ENCODE data around the gene MEMO1.
"Not testable (repeated sequence)": the region's sequence is repeated elsewhere in the genome, so short reads cannot be mapped to it uniquely, and the experiment has no call there.

The MEMO1 gene

DNA sequence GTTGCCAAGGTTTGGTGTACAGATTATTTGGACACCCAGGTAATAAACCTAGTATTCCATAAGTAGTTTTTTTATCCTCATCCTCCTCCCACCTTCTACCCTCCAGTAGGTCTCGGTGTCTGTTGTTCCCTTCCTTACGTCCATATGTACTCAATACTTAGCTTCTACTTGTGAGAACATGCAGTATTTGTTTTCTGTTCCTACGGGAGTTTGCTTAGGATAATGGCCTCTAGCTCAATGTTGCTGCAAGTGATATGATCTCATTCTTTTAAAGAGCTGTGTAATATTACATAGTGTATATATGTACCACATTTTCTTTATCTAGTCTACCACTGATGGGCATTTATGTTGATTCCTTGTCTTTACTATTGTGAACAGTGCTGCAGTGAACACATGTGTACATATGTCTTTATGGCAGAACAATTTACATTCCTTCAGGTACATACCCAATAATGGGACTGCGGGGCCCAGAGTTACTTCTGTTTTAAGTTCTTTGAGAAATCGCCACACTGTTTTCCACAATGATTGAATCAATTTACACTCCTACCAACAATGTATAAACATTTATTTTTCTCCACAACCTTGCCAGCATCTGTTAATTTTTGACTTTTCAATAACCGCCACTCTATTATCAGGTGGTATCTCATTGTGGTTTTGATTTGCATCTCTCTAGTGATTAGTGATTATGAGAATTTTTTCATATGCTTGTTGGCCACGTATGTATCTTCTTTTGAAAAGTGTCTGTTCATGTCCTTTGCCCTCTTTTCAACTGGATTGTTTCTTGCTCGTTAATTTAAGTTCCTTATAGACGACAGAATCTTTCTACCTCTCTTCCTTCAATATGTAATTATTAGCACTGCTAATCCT, 88.0 kb downstream of the MEMO1 start:
- Histone ChIP-seq H3K27ac (no peak overlapping the region), H3K4me3 (no peak overlapping the region)
- DNase-seq (ENCODE audit: low spot score): no peak
- TF ChIP-seq, protein P1, sequence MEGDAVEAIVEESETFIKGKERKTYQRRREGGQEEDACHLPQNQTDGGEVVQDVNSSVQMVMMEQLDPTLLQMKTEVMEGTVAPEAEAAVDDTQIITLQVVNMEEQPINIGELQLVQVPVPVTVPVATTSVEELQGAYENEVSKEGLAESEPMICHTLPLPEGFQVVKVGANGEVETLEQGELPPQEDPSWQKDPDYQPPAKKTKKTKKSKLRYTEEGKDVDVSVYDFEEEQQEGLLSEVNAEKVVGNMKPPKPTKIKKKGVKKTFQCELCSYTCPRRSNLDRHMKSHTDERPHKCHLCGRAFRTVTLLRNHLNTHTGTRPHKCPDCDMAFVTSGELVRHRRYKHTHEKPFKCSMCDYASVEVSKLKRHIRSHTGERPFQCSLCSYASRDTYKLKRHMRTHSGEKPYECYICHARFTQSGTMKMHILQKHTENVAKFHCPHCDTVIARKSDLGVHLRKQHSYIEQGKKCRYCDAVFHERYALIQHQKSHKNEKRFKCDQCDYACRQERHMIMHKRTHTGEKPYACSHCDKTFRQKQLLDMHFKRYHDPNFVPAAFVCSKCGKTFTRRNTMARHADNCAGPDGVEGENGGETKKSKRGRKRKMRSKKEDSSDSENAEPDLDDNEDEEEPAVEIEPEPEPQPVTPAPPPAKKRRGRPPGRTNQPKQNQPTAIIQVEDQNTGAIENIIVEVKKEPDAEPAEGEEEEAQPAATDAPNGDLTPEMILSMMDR (IDR thresholded peaks at IDR 0.05): no peak

DNA sequence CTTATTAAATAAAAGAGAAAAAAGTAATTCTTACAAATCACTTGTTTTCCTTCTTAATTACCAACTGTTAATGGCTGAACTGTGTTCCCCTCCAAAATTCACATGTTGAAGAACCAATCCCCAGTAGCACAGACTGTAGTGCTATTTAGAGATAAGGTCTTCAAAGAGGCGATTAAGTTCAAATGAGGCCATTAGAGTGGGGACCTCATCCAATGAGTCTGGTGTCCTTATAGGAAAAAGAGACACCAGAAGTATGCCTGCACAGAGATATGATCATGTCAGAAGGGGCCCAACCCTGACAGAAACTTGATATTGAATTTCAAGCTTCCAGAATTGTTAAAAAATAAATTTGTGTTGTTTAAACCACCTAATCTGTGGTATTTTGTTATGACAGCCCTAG, 89.8 kb downstream of the MEMO1 start:
- DNase-seq (ENCODE audit: low spot score): no peak
- Histone ChIP-seq H3K27ac (no peak overlapping the region), H3K4me3 (no peak overlapping the region)
- TF ChIP-seq, protein P1 (IDR thresholded peaks at IDR 0.05): no peak

- TF ChIP-seq, protein P1 (IDR thresholded peaks at IDR 0.05): no peak
- DNase-seq (ENCODE audit: low spot score): no peak
- no peak overlapping the region for H3K4me3 ChIP-seq
- H3K27ac ChIP-seq: no peak overlapping the region
Observed at GRCh38 chr2:31919499-31919898, 91.3 kb downstream of the MEMO1 start.

DNA sequence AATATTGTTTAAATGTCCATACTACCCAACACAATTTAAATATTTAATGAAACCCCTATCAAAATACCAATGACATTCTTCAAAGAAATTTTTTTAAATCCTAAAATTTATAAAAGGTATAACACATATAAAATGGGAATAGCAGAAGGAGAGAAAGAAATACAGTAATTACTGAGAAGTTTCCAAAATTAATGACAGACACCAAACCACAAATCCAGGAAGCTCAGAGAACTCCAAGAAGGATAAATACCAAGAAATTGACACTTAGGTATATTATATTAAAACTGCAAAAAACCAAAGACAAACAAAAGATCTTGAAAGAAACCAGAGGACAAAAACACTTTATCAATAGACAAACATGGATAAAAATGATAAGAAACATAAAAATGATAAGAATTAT, 101.1 kb downstream of the MEMO1 start:
- no peak overlapping the region for H3K4me3 ChIP-seq

DNA sequence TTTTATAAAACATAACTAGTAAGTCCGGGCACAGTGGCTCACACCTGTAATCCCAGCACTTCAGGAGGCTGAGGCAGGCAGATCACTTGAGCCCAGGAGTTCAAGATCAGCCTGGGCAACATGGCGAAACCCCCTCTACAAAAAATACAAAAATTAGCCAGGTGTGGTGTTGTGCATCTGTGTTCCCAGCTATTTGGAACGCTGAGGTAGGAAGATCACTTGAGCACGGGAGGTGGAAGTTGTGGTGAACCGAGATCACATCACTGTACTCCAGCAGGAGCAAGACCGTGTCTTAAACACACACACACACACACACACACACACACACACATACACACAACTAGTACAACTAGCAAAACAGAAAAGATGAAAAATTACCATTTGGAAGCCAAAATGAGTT, 103.3 kb downstream of the MEMO1 start:
- not testable (repeated sequence) for DNase-seq (ENCODE audit: low spot score); H3K4me3 ChIP-seq; H3K27ac ChIP-seq

More for the DNA sequence above, 101.1 kb downstream of the MEMO1 start:
- no peak for DNase-seq (ENCODE audit: low spot score)
- TF ChIP-seq, protein P1 (IDR thresholded peaks at IDR 0.05): no peak
- no peak overlapping the region for H3K27ac ChIP-seq

DNA sequence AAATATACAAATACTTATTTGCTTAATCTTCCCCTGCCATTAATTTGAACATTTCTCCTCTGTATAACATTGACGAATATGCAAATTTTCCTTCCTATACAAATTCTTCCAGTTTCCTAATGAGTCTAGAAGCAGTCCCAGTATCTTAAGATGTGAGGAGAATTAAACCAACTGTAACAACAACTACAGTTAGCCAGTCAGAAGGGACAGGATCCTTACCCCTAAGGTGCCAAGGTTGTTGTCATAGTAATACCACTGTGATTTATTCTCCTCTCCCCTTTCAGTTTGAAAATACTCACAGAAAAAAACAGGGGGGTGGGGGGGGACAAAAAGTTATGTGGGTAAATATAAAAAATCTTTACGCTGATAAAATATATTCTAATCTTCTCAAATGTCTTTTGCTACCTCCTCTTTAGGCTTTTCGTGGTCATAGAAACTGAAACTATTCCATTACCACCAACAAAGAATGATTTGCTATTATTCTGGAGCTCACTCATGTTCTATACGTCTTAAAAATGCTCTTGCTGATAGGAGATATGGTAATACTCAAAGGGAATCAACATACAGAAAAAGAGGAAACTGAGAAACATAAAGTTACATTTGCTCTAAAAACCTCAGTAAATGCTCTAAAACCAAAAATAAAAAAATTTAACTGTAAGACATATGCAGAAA, 107.6 kb downstream of the MEMO1 start:
- DNase-seq (ENCODE audit: low spot score): no peak
- no peak overlapping the region for H3K4me3 ChIP-seq
- H3K27ac ChIP-seq: no peak overlapping the region
- TF ChIP-seq, protein P1 (IDR thresholded peaks at IDR 0.05): no peak

DNA sequence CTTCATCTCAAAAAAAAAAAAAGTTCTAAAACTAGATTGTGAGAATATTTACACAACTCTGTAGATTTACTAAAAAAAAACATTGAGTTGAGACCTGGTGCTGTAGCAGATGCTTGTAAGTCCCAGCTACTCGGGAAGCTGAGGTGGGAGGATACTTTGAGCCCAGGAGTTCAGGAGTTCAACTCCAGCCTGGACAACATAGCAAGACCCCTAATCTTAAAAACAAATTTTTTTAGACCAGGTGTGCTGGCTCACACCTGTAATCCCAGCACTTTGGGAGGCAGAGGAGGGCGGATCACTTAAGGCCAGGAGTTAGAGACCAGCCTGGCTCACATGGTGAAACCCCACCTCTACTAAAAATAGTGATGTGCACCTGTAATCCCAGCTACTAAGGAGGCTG, 108.9 kb downstream of the MEMO1 start:
- TF ChIP-seq, protein P1 (IDR thresholded peaks at IDR 0.05): no peak
- no peak overlapping the region for H3K27ac ChIP-seq
- H3K4me3 ChIP-seq: no peak overlapping the region
- DNase-seq (ENCODE audit: low spot score): no peak

GRCh38 chr2:31900156-31900555, 110.7 kb downstream of the MEMO1 start:
- H3K4me3 ChIP-seq; H3K27ac ChIP-seq; DNase-seq (ENCODE audit: low spot score): not testable (repeated sequence)

- H3K27ac ChIP-seq; DNase-seq (ENCODE audit: low spot score); H3K4me3 ChIP-seq: not testable (repeated sequence)
Observed at GRCh38 chr2:31898346-31898745, 112.5 kb downstream of the MEMO1 start.

DNA sequence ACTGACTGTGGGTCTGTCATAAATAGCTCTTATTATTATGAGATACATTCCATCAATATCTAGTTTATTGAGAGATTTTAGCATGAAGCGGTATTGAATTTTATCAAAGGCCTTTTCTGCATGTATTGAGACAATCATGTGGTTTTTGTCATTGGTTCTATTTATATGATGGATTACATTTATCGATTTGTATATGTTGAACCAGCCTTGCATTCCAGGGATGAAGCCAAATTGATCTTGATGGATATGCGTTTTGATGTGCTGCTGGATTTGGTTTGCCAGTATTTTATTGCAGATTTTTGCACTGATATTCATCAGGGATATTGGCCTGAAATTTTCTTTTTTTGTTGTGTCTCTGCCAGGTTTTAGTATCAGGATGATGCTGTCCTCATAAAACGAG, 113.5 kb downstream of the MEMO1 start:
- H3K4me3 ChIP-seq; H3K27ac ChIP-seq; DNase-seq (ENCODE audit: low spot score): not testable (repeated sequence)
